Hepatic stellate cell (primary cell): Measurements from ENCODE around the gene ICOS.
"Not testable (repeated sequence)": the region's sequence is repeated elsewhere in the genome, so short reads cannot be mapped to it uniquely, and the experiment has no call there.

Experiments
- DNase-seq: peaks from one replicate; pipeline ENCODE4 v3.0.0; 2011; ENCODE audit warnings: low spot score

The ICOS gene

DNA sequence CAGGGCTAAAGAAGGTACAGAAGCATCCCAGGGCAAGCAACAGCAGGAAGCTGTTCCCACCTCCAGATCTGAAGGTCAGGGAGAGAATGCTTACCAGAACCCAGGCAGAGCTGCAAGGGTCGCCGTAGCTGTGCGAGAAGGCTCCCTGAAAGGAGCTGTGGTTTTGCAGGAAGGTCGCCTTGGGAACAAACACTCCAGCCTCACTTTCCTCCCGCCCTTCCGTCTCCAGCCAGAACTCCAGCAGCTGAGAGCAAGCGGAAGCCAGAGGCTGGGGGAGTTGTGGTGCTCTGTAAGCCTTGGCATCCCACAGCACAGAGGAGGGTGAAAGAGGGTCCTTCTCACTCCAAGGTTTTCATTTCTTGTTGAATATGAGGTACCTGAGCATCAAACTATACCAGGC, 18.3 kb upstream of the ICOS start:
- no peak for DNase-seq

DNA sequence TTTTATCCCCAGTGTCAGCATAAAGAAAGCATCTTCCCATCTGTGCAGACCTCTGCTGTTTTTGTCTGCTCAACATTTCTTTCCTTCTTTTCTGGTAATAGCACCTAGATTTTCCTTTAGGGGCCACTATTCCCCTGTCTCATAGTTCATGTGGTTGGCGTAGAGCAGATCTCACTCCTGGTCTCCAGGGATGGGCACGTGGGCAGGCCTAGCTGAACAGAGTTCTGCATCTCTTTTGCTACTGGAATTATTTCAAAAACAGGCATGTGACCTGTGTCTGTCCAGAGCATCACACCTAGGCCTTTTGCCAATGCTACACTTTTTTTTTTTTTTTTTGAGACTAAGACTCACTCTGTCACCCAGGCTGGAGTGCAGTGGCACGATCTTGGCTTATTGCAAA, 17.7 kb upstream of the ICOS start:
- DNase-seq: no peak

DNA sequence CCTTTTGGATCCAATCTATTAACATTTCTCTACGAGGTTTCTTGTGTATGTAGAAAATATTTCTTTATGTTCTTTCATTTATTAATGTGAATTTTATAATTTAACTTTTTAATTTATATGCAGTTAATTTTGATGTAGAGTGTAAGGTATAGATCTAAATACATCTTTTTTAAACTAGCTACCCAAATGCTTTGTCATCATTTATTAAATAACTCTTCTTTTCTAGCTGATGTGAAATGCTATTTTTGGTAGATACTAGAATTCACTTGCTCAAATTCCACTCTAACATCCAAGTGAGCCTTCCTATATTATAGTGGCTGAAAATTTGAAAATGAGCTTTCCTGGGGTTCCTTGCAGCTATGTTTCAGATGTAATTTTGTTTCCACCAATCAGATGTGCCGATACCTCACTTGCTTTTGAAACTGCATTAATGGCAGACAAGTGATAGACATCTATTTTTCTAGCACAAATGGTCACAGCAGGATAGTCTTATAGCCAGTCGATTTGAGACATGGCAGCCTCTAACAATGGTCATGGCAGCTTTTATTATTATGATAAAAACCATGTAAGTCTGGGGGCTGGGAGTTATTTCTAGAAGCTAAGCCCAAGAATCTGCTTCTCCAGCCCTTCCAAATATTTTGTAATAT, 10.9 kb upstream of the ICOS start:
- DNase-seq: no peak

GRCh38 chr2:203928849-203929248, 7.7 kb upstream of the ICOS start:
- DNase-seq: no peak

- not testable (repeated sequence) for DNase-seq
Measured at GRCh38 chr2:203931262-203931661, 5.3 kb upstream of the ICOS start.

DNA sequence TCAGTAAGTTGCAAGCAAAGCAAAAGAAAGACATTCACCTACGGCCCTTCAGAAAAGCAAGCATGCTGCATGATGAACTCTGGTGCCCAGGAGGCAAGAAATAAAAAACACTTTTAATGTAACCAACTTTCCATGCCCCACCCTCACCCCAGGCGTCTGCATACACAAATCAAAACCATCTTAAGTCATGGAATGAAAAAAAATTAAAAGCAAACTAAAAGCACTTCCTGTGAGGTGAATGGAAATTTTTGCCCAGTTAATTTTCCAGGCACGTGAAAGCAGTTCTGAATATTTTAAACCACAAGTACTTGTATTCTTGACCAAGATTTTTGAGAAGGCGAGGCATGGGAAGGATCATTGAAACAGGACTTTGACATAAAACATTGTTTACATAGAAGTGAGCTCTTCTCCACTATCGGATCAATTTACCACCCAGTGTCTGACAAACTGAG, 2.5 kb upstream of the ICOS start:
- DNase-seq: no peak

GRCh38 chr2:203934711-203935438, 1.7 kb upstream of the ICOS start:
- DNase-seq: no peak

- no peak for DNase-seq
Measured at GRCh38 chr2:203935568-203935967, 995 bp upstream of the ICOS start.

- no peak for DNase-seq
Measured at GRCh38 chr2:203936949-203937348, 386 bp downstream of the ICOS start.

GRCh38 chr2:203937788-203938187, 1.2 kb downstream of the ICOS start:
- no peak for DNase-seq

- DNase-seq: no peak
Measured at GRCh38 chr2:203940039-203940438, 3.5 kb downstream of the ICOS start.

DNA sequence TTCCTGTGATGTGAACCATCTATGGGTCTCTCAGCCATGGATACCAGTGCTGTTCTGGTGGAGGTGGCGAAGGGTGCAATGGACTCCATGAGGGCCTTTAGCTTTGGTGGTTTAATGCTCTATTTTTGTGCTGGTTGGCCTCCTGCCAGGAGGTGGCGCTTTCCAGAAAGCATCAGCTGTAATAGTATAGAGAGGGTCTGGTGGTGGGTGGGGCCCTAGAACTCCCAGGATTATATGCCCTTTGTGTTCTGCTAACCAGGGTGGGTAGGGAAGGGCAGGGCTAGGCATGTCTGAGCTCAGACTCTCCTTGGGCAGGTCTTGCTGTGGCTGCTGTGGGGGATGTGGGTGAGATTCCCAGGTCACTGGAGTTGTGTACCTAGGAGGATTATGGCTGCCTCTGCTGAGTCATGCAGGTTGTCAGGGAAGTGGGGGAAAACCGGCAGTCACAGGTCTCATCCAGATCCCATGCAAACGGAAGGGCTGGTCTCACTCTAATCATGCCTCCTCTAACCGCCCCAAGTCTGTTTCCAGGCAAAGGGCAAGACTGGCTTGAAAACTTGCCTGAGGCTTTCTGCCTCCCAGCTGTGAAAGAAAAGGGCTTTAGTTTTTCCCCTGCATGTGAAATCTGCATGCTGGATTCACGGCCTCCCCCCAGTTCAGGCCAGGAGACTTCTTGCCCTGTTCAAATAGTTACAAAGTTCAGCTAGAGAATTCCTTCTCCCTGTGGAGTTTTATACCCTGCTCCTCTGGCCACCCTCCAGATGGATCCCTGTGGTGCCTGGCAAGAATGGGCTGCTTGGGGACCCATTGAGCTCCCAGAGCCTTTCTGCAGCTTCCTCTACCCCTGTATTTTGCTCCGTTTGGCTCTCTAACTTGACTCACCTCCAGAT, 7.2 kb downstream of the ICOS start:
- DNase-seq: not testable (repeated sequence)

DNA sequence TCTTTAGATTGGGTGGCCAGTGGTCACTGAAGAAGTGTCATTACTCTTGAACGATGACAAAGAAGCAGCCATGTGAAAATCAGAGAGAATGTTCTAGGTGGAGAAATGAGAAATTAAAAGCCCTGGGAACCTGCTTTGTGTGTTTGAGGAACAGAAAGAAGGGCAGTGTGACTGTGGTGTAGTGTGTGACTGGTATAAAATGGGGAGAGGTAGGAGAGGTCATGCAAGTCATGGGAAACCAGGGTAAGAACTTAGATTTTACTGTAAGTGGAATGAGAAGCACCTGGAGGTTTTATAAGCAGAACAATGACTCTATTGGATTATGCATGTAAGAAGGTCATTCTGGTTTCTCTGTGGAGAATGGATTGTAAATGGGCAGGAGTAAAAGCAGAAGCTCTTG, 12.2 kb downstream of the ICOS start:
- no peak for DNase-seq

- no peak for DNase-seq
Measured at GRCh38 chr2:203949228-203949627, 12.7 kb downstream of the ICOS start.

- DNase-seq: no peak
Measured at GRCh38 chr2:203951366-203951902, 14.9 kb downstream of the ICOS start.

GRCh38 chr2:203959265-203959664, 22.7 kb downstream of the ICOS start:
- DNase-seq: no peak

DNA sequence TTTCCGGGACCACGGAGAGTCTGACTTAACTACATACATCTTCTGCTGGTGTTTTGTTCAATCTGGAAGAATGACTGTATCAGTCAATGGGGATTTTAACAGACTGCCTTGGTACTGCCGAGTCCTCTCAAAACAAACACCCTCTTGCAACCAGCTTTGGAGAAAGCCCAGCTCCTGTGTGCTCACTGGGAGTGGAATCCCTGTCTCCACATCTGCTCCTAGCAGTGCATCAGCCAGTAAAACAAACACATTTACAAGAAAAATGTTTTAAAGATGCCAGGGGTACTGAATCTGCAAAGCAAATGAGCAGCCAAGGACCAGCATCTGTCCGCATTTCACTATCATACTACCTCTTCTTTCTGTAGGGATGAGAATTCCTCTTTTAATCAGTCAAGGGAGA, 23.1 kb downstream of the ICOS start:
- DNase-seq: no peak

DNA sequence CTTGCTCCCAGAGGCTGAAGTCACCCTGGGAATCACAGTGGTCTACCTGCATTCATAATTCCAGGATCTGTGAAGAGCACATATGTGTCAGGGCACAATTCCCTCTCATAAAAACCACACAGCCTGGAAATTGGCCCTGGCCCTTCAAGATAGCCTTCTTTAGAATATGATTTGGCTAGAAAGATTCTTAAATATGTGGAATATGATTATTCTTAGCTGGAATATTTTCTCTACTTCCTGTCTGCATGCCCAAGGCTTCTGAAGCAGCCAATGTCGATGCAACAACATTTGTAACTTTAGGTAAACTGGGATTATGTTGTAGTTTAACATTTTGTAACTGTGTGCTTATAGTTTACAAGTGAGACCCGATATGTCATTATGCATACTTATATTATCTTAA, 24.2 kb downstream of the ICOS start:
- DNase-seq: peak; percentile 26

DNA sequence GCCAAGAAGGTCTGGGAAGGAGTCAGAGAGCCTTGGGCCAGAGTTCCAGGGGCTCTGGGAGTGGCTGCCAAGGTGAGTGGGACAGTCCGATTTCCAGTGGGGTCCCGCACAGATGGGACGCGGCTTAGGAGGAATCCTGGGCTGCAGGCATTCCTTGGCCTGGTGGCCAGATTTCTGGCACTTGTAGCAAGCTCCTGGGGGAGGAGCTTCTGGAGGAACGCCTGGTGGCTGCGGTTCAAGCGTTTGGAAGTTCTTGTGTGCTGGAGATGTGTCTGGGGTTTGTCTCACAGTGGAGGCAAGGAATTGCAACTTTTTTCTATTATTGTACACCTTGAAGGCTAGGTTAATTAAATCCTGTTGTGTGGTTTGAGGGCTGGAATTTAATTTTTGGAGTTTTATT, 28.6 kb downstream of the ICOS start:
- not testable (repeated sequence) for DNase-seq

GRCh38 chr2:203971251-203971650, 34.7 kb downstream of the ICOS start:
- DNase-seq: no peak

GRCh38 chr2:203972066-203972465, 35.5 kb downstream of the ICOS start:
- no peak for DNase-seq

DNA sequence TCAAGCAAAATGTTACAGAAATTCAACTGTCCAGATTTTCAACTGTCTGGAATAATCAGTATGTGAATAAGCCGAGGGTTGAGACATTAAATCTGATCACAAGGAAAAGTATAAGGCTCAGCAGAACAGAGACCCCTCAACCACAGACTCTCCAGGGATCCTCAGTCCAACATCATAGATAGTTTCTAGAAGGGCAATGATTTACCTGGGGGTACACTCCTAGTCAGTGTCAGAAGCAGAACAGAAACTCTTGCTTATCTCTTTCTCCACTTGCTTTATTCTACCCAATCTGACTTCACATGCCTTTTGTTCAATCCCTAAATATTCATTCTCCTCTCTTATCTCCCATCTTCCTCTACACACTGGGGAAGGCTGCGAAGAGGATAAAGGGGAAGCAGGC, 36.4 kb downstream of the ICOS start:
- DNase-seq: no peak

DNA sequence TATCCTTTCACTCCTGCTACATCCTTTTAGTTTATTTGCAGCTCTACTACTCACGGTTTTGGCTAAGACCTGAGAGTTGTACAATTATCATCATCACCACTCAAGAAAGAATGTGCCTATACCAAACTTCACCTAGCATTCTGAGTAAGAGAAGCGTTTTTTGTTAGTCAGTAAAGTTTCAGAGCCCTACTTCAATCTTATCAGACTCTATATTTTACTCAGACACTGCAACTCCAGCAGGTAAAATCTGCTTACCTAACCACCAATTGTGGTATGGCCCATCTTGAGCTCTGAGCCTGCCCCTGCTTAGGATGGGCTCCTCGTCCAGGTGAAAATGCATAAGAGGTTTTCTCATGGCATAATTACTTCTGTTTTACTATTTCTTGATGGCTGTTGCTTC, 37.1 kb downstream of the ICOS start:
- no peak for DNase-seq
